ENCODE data around the gene TGFBI.

The TGFBI gene

DNA sequence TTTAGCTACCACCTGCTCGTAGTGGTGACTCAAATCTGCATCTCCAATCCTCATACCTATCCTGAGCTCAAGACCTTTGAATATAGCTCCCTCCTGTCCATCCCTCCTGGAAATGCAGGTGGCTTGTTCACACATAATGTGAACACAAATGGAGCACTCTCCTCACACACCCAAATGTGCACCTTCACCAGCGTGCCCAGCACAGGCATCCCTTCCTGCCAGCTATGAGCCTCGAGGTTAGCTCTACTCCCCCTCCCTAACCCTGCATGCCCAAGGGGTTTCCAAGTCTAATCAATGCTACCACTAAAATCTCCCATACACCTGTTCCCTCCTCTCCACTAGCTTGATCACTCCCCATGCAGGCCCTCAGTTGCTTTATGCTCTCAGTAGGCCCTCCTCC lies 2.2 kb upstream of the TGFBI start:
- Histone ChIP-seq H3K4me3 (ENCODE audit: insufficient read depth, low read length, poor library complexity, severe bottlenecking) (no peak overlapping the region), H3K9me2 (replicated peaks; ENCODE audit: insufficient read depth, low read length) (no peaks in the 10 kb centered on the region), H3K4me2 (ENCODE audit: low read depth, low read length, poor library complexity, severe bottlenecking) (no peak overlapping the region), H3K36me3 (ENCODE audit: low read length) (no peaks in the 10 kb centered on the region), H3K9ac (ENCODE audit: low read length) (no peak overlapping the region), H3K27ac (ENCODE audit: low read depth, low read length) (no peak overlapping the region), H4K20me1 (ENCODE audit: low read depth, low read length) (no peaks in the 10 kb centered on the region), H3K79me2 (ENCODE audit: insufficient read depth, low read length) (no peaks in the 10 kb centered on the region), H2AFZ (ENCODE audit: low read depth, low read length, severe bottlenecking) (no peak overlapping the region), H3K9me3 (ENCODE audit: insufficient read depth, low read length) (no peaks in the 10 kb centered on the region), H3K27me3 (ENCODE audit: low read length) (no peaks in the 10 kb centered on the region), H3F3A (ENCODE audit: insufficient read depth) (no peaks in the 10 kb centered on the region)
- TF ChIP-seq, protein P1, sequence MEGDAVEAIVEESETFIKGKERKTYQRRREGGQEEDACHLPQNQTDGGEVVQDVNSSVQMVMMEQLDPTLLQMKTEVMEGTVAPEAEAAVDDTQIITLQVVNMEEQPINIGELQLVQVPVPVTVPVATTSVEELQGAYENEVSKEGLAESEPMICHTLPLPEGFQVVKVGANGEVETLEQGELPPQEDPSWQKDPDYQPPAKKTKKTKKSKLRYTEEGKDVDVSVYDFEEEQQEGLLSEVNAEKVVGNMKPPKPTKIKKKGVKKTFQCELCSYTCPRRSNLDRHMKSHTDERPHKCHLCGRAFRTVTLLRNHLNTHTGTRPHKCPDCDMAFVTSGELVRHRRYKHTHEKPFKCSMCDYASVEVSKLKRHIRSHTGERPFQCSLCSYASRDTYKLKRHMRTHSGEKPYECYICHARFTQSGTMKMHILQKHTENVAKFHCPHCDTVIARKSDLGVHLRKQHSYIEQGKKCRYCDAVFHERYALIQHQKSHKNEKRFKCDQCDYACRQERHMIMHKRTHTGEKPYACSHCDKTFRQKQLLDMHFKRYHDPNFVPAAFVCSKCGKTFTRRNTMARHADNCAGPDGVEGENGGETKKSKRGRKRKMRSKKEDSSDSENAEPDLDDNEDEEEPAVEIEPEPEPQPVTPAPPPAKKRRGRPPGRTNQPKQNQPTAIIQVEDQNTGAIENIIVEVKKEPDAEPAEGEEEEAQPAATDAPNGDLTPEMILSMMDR (IDR thresholded peaks at IDR 0.05; ENCODE audit: insufficient read depth, low read length, poor library complexity, severe bottlenecking), result no peak
- TF ChIP-seq EZH2phosphoT487 (conservative IDR thresholded peaks at IDR 0.05; ENCODE audit: low read length), result no peak

DNA sequence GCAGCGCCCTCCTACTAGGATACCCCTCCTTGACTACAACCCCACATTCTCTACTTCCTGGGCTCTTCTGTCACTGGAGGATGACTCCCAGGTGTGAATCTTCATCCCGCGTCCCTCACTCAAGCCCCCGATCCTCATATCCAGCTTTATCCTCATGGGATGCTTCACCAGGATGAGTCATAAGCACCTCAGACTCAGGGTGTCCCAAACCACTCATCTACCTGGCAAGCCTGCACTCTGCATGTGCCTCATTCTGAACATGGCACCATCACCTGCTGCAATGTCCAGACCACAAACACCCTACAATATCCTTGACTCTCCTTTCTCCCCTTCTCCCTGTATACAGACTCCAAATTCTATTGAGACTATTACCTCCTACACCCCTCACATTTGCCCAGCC lies 1.5 kb upstream of the TGFBI start:
- Histone ChIP-seq H3K4me2 (ENCODE audit: low read depth, low read length, poor library complexity, severe bottlenecking) (no peak overlapping the region), H3F3A (ENCODE audit: insufficient read depth) (no peaks in the 10 kb centered on the region)

DNA sequence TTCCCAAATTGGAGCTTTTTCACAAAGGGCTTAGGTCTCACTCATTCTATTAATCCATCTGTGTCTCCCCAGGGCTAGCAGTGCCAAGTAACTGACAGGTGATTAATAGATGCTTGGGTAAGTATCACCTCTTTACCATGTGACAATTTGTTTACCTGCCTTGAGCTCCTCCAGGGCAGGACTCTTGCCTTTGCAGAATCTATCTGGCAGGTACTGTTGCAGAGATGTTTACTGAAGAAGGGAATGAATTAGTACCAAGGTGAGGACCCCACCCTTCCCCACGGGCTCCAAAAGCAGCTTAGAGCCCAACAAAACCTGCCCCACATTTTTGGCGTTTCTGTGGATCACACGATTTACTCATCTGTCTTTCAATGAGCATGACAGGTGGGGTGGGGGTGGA lies 698 bp upstream of the TGFBI start:
- Histone ChIP-seq H3K9ac (ENCODE audit: low read length) (no peak overlapping the region), H3K79me2 (ENCODE audit: insufficient read depth, low read length) (no peaks in the 10 kb centered on the region), H2AFZ (ENCODE audit: low read depth, low read length, severe bottlenecking) (no peak overlapping the region), H3K9me3 (ENCODE audit: insufficient read depth, low read length) (no peaks in the 10 kb centered on the region), H3K9me2 (replicated peaks; ENCODE audit: insufficient read depth, low read length) (no peaks in the 10 kb centered on the region), H3K27ac (ENCODE audit: low read depth, low read length) (no peak overlapping the region), H3K27me3 (ENCODE audit: low read length) (no peaks in the 10 kb centered on the region), H4K20me1 (ENCODE audit: low read depth, low read length) (no peaks in the 10 kb centered on the region), H3K4me2 (ENCODE audit: low read depth, low read length, poor library complexity, severe bottlenecking) (no peak overlapping the region), H3K4me3 (ENCODE audit: insufficient read depth, low read length, poor library complexity, severe bottlenecking) (no peak overlapping the region), H3K36me3 (ENCODE audit: low read length) (no peaks in the 10 kb centered on the region), H3F3A (ENCODE audit: insufficient read depth) (no peaks in the 10 kb centered on the region)
- TF ChIP-seq EZH2phosphoT487 (conservative IDR thresholded peaks at IDR 0.05; ENCODE audit: low read length), result no peak
- TF ChIP-seq, protein P1 (IDR thresholded peaks at IDR 0.05; ENCODE audit: insufficient read depth, low read length, poor library complexity, severe bottlenecking), result no peak

More for the DNA sequence above, 1.5 kb upstream of the TGFBI start:
- Histone ChIP-seq H3K4me3 (ENCODE audit: insufficient read depth, low read length, poor library complexity, severe bottlenecking) (no peak overlapping the region), H2AFZ (ENCODE audit: low read depth, low read length, severe bottlenecking) (no peak overlapping the region), H3K79me2 (ENCODE audit: insufficient read depth, low read length) (no peaks in the 10 kb centered on the region), H4K20me1 (ENCODE audit: low read depth, low read length) (no peaks in the 10 kb centered on the region), H3K27me3 (ENCODE audit: low read length) (no peaks in the 10 kb centered on the region), H3K9ac (ENCODE audit: low read length) (no peak overlapping the region), H3K36me3 (ENCODE audit: low read length) (no peaks in the 10 kb centered on the region), H3K9me2 (replicated peaks; ENCODE audit: insufficient read depth, low read length) (no peaks in the 10 kb centered on the region), H3K27ac (ENCODE audit: low read depth, low read length) (no peak overlapping the region), H3K9me3 (ENCODE audit: insufficient read depth, low read length) (no peaks in the 10 kb centered on the region)
- TF ChIP-seq, protein P1 (IDR thresholded peaks at IDR 0.05; ENCODE audit: insufficient read depth, low read length, poor library complexity, severe bottlenecking), result no peak
- no peak for TF ChIP-seq EZH2phosphoT487 (conservative IDR thresholded peaks at IDR 0.05; ENCODE audit: low read length)

All from SU-DHL-6 (cell line).